Colon (tissue), 2 donors: ENCODE results near the gene PTPRG.
"Not testable (repeated sequence)": the region's sequence is repeated elsewhere in the genome, so short reads cannot be mapped to it uniquely, and the experiment has no call there.

Source experiments
- FAIRE-seq: peaks from 2 replicates; lab custom pipeline; 2012; peaks lifted over from hg19 to GRCh38; lab: Jason Lieb, UNC
- donor health status: control.
- donor health status: control.

PTPRG gene

GRCh38 chr3:61687206-61687605 lies 125.8 kb downstream of the PTPRG start:
- FAIRE-seq = no peak

GRCh38 chr3:61687663-61688306 lies 126.4 kb downstream of the PTPRG start:
- FAIRE-seq = no peak

DNA sequence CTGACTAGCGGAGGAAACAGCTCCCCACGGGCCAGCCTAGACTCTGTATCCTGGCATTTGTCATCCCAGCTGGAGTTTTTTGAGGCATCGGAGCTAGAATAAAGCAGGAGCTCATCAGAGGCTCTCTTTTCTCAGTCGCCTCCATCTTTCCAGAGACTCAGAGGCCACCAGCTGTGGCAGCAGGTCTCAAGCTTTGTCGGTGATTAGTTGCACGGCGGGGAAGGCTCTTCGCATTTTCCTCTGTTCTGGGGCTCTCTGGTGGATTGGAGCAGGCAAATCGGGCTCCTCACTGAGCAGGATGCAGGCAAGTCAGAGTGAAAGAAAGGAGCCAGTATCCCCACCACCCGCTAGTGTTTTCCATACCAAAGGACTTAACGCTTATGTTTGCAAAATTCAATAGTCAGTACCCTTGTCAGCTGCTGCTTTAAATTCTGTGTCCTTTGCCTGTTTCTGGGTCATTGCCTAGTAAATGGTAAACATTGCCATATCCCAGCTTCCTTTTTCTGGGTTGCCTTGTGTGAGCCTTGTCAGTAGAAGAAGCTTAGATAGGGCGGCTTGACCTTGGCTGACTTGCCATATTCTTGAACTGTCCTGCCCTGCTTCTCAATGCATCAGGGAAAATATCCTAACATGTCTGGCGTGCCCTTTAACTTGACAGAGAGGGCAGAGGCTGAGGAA lies 127.1 kb downstream of the PTPRG start:
- FAIRE-seq = no peak

DNA sequence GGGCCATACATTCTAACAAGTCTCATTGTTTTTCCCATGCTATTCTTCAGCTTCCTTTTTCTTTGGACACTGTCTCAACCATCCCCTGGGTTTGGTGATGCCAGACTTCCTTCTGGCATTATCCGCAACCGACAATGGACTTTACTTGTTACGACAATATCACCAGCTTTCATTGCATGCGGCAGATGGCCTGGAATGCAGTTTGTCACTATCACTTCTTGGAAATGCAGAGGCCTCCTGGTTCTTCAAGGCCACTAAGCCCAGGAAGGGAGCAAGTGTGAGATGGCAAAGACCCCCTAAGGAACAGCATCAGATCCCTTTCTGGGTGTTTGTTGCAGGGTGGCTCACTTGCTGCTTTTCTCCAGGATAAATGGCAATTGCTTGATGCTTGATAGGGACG lies 128.6 kb downstream of the PTPRG start:
- FAIRE-seq = no peak

- FAIRE-seq = no peak
These were observed 130.1 kb downstream of the PTPRG start for GRCh38 chr3:61691466-61691865.

DNA sequence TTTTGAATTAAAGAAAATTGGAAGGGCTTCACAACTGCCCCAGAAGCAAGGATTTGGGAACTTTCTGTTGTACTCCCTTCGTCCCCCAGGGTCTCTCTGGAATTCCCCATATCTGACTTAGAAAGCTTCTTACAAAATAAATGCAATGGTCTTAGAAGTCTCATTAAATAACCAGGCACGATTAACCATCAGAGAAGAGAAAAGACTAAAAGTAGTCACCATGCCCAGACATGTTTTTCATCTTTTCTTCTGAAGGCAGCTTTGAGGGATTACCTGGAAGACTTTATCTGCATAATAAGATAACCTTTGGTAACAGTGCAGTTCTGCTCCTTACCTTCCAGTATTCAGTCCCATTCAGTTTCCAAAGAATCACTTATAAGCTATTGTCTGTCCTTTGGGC lies 135.9 kb downstream of the PTPRG start:
- FAIRE-seq = no peak

DNA sequence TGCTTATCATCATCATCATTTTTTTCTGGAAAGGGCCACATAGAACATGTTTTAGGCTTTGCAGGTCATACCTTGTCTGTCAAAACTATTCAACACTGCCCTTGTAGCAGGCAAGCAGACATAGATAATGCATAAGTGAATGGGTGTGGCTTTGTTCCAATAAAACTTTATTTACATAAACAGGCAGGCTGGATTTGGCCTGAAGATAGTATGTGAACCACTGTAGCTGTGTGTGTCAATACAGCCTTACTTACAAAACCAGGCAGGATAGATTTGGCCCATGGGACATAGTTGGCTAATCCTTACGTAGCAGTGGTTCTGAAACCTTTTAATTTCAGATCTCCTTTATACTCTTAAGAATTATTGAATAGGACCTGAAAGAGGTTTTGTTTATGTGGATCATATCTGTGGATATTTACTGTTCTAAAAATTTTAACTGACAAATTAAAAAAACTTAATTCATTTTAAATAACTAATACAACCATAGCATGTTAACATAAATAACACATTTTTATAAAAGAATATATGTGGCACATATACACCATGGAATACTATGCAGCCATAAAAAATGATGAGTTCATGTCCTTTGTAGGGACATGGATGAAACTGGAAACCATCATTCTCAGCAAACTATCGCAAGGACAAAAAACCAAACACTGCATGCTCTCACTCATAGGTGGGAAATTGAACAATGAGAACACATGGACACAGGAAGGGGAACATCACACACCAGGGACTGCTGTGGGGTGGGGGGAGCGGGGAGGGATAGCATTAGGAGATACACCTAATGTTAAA lies 137.1 kb downstream of the PTPRG start:
- not testable (repeated sequence) for FAIRE-seq

DNA sequence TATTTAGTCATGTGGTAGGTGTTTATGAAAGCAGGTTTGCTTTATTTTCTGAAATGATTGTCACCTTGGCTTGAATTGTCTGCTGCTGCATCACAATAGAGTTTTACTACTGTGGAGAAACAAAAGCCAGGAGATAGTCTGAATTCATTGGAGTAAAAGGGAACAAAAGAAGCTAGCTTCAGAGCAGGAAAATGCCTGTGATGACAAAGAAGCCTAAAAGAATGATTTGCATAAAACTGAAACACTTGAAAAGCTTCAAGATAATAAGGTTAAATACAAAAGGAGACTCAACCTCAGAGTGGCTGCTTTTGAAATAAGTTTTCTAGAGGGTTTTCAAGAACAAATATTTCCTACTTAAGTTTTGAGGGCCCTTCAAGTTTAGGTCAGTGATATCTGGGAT lies 138.3 kb downstream of the PTPRG start:
- FAIRE-seq = no peak

GRCh38 chr3:61701011-61701410 lies 139.6 kb downstream of the PTPRG start:
- FAIRE-seq = no peak

DNA sequence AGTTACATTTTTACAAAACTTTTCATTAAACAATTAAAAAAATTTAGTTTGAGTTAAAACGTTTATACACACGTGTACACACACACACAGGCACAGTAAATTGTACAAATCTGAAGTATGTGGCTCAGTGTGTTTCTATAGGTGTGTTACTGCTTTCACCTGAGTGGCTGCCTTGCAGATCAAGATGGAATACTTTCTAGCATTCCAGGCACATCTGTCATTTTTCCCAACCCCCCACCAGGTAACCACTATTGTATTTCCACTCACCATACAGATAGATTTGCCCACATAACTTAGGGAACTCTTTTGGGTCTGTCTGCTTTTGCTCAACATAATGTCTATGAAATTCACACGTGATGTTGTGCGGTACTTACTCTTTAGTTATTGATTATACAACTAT lies 141.1 kb downstream of the PTPRG start:
- no peak for FAIRE-seq

DNA sequence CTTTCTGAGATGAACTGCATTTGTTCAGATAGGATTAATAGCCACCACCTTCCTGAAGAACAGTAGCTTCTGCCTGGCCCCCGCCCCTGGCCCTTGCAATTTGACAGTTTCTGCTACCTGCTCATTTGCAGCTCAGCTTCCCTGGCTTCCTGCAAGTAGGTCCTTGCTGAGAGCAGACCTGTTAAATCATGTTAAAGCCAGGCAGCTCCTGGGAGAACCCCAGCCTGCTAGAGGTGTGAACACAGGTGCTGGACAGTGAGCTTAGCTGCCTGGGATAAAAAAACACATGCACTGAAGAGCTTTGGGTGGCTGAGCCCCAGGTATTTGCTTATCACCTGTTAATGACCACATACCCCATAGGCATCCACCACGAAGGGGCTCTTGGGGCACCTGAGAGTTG lies 143.4 kb downstream of the PTPRG start:
- no peak for FAIRE-seq

DNA sequence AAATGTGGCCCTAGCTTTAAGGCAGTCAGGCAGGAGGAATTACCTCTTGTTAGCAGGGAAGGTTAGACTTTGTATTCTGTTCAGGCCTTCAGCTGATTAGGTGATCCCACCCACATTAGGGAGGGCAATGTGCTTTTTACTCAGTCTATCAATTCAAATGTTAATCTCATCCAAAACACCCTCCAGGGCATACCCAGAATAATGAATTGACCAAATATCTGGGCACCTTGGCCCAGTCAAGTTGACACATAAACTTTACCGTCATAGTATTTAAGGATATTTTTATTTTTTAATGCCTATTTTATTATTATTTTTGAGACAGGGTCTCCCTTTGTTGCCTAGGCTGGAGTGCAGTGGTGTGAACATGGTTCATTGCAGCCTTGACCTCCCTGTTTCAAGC lies 146.1 kb downstream of the PTPRG start:
- FAIRE-seq = no peak

DNA sequence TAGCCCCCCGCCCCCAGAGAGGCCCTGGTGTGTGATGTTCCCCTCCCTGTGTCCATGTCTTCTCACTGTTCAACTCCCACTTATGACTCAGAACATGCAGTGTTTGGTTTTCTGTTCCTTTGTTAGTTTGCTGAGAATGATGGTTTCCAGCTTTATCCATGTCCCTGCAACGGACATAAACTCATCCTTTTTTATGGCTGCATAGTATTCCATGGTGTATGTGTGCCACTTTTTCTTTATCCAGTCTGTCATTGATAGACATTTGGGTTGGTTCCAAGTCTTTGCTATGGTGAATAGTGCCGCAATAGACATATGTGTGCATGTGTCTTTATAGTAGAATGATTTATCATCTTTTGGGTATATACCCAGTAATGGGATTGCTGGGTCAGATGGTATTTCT lies 149.5 kb downstream of the PTPRG start:
- not testable (repeated sequence) for FAIRE-seq

GRCh38 chr3:61714225-61714624 lies 152.9 kb downstream of the PTPRG start:
- no peak for FAIRE-seq

- FAIRE-seq = no peak
These were observed 154.6 kb downstream of the PTPRG start for GRCh38 chr3:61715886-61716527.

- FAIRE-seq = not testable (repeated sequence)
These were observed 155.3 kb downstream of the PTPRG start for GRCh38 chr3:61716693-61717092.

- no peak for FAIRE-seq
These were observed 157.2 kb downstream of the PTPRG start for GRCh38 chr3:61718565-61718964.

- no peak for FAIRE-seq
These were observed 158.1 kb downstream of the PTPRG start for GRCh38 chr3:61719278-61719977.

DNA sequence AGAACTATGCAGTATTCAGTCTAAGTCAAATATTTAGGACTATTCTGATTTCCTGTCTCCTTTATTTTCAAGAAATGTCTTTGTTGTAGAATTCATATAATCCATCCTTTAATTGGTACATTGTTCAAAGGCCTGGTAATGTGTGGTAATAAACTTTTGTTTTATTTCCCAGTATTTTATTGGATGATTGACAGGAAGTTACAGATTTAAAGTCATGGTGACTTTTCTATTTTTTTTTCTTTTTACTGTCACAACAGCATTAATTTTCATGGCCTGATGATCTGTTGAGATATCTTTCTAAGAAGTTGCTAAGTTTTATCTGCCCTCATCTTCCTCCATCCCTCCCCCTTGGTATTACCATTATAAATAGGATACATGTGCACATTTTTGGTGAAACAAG lies 161.7 kb downstream of the PTPRG start:
- FAIRE-seq = no peak

DNA sequence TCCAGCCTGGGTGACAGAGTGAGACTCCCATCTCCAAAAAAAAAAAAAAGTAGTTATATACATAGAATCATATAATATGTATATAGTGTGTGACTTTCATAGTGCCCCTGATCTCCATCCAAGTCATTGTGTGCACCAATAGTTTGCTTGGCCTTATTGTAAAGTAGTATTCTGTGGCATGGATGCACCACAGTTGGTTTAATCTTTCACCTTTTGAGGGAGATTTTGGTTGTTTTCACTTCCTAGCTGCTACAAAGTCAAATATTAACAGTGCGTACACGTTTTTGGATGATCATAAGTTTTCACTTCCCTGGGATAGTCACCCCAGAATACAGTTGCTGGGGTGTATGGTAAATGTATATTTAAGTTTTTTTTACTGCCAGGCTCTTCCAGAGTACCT lies 162.8 kb downstream of the PTPRG start:
- no peak for FAIRE-seq

- no peak for FAIRE-seq
These were observed 163.4 kb downstream of the PTPRG start for GRCh38 chr3:61724801-61725200.

DNA sequence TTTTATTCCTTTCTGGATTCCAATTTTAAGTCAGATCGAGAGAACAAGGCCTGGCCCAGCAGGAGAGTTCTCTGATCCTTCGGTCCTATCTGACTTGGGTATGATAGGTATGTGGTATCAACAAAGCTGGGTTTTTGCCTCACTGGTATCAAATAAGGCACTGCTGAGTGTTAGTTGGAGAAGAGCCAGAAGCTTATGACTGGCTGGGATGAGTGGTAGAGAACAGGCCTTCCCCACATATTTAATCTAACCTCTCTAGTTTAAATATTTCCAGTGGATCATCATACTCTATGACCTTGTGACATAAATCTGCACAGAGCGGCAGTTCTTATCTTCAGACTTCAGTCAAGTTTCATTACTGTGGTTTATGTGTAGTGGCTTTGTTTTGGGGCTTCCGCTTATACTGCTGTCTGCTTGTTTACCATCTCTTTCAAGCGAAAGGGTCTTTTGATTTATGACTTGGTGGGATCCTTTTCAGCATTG lies 164.5 kb downstream of the PTPRG start:
- FAIRE-seq = no peak
